GM19193 (cell line): ENCODE data around the gene CCDC93.

Experiments used
- POLR2A ChIP-seq: IDR thresholded peaks from 4 replicates; pipeline ENCODE4 v1.6.1; 2011; ENCODE audit not compliant: insufficient read depth, insufficient read length; ENCODE audit errors: extremely low read depth

Gene CCDC93

GRCh38 chr2:118019821-118020220 lies 6.0 kb upstream of the CCDC93 start:
- TF ChIP-seq POLR2A: no peak

GRCh38 chr2:118016911-118017310 lies 3.0 kb upstream of the CCDC93 start:
- no peak for TF ChIP-seq POLR2A

GRCh38 chr2:118014492-118014824 lies 588 bp upstream of the CCDC93 start:
- TF ChIP-seq POLR2A: no peak

GRCh38 chr2:118013221-118013723 lies 598 bp downstream of the CCDC93 start:
- TF ChIP-seq POLR2A: no peak

GRCh38 chr2:118012778-118013177 lies 1.1 kb downstream of the CCDC93 start:
- no peak for TF ChIP-seq POLR2A

GRCh38 chr2:118010473-118010872 lies 3.4 kb downstream of the CCDC93 start:
- TF ChIP-seq POLR2A: no peak

- no peak for TF ChIP-seq POLR2A
Measured at GRCh38 chr2:118006861-118007260, 7.0 kb downstream of the CCDC93 start.

- no peak for TF ChIP-seq POLR2A
Measured at GRCh38 chr2:118006326-118006725, 7.5 kb downstream of the CCDC93 start.

GRCh38 chr2:118003396-118003824 lies 10.5 kb downstream of the CCDC93 start:
- TF ChIP-seq POLR2A: no peak

GRCh38 chr2:118000041-118000440 lies 13.8 kb downstream of the CCDC93 start:
- TF ChIP-seq POLR2A: no peak

- no peak for TF ChIP-seq POLR2A
Measured at GRCh38 chr2:117997872-117998454, 15.9 kb downstream of the CCDC93 start.

GRCh38 chr2:117996525-117996924 lies 17.3 kb downstream of the CCDC93 start:
- TF ChIP-seq POLR2A: no peak

GRCh38 chr2:117994729-117995128 lies 19.1 kb downstream of the CCDC93 start:
- no peak for TF ChIP-seq POLR2A

- TF ChIP-seq POLR2A: no peak
Measured at GRCh38 chr2:117989854-117990438, 23.9 kb downstream of the CCDC93 start.

- TF ChIP-seq POLR2A: no peak
Measured at GRCh38 chr2:117987121-117987520, 26.7 kb downstream of the CCDC93 start.

GRCh38 chr2:117985092-117985491 lies 28.8 kb downstream of the CCDC93 start:
- TF ChIP-seq POLR2A: no peak

GRCh38 chr2:117984208-117984607 lies 29.7 kb downstream of the CCDC93 start:
- no peak for TF ChIP-seq POLR2A

- TF ChIP-seq POLR2A: no peak
Measured at GRCh38 chr2:117983040-117983439, 30.8 kb downstream of the CCDC93 start.
